Prostate gland (tissue), 2 donors: ENCODE results near the gene MDFI.

Experiments
- CTCF ChIP-seq, 4 experiments: fragments of 200-600 bp in 2 of 4; fragments of 450-650 bp in 2 of 4; sonication (generic) in 2 of 4; IDR thresholded peaks; 1 replicate in 3 of 4; 2 replicates in 1 of 4; pipeline ENCODE4 v1.5.1; 2016 to 2019; ENCODE audit warnings: antibody characterized with exemption in 4 of 4, mild to moderate bottlenecking in 2 of 4, moderate library complexity in 2 of 4
- POLR2A ChIP-seq: fragments of 450-650 bp; IDR thresholded peaks from one replicate; pipeline ENCODE4 v1.6.1; 2016; ENCODE audit warnings: antibody characterized with exemption, mild to moderate bottlenecking

GRCh38 chr6:41673704-41674000 is 35.4 kb downstream of the MDFI start:
- no peak for TF ChIP-seq CTCF (IDR thresholded peaks at IDR 0.05)
- no peak for TF ChIP-seq POLR2A
